T-helper 17 cell (primary cell): ENCODE measurements around the gene USP2. TPM values are rescaled to one million over a fixed set of nuclear protein-coding genes. Genes with fewer than 3 reads are reported as not detected.
A peak's percentile ranks its signal among the peaks of the same experiment; 100 is the strongest.

ENCODE experiments used
- ATAC-seq: fragments of 150-1000 bp; cut with Tn5 transposase; 2 replicates; pipeline ENCODE4 v1.10.0; 2021; ENCODE audit warnings: mild to moderate bottlenecking, moderate library complexity
- DNase-seq, 3 donors: peaks; one replicate each; pipeline versions ENCODE4 v3.0.0 to v3.0.0-alpha.2; 2020 to 2021
- H3K9me3 ChIP-seq: one replicate; pipeline ENCODE4 v1.7.0; 2013; ENCODE audit warnings: low read length, mild to moderate bottlenecking; ENCODE audit not compliant: control insufficient read depth, poor library complexity, severe bottlenecking
- H3K27ac Mint-ChIP-seq: one replicate; pipeline ENCODE4 v1.8.0; 2022; ENCODE audit warnings: mild to moderate bottlenecking, moderate library complexity, mixed read lengths
- H3K27me3 Mint-ChIP-seq: one replicate; pipeline ENCODE4 v1.8.0; 2022; ENCODE audit warnings: mixed read lengths
- H3K36me3 Mint-ChIP-seq: one replicate; pipeline ENCODE4 v1.8.0; 2022; ENCODE audit warnings: low read depth, mixed read lengths
- H3K4me1 Mint-ChIP-seq: one replicate; pipeline ENCODE4 v1.8.0; 2022; ENCODE audit warnings: mild to moderate bottlenecking, mixed read lengths
- H3K4me3 Mint-ChIP-seq: one replicate; pipeline ENCODE4 v1.8.0; 2022; ENCODE audit warnings: mild to moderate bottlenecking, moderate library complexity, mixed read lengths
- total RNA-seq, 4 donors: library from RNA in 2 of 4; stranded (reverse) in 2 of 4; gene quantifications; one replicate each; pipeline ENCODE4 v1.2.3 and lab custom pipeline; 2022 to 2026

Gene USP2
- total RNA-seq, 2 donors from 2014 or later: 1.7 to 5.2 TPM

DNA sequence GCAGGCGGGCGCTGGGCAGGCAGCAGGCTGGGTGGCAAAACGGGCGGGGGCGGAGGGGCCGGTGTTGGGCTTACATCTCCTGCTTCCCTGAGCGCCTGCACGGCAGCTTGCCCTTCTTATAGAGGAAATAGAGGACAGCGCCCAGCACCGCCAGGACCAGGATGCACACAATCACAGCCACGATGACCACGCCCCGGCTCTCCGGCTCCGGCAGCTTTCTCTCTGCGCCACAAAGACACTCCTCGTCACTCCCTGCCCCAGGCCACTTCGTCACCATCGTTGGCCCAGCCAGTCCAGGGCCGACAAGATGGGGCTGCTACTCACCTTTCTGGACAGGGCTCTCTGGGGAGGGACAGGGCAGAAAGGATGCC, 70.8 kb downstream of the USP2 start:
- no peak for ATAC-seq
- H3K36me3 Mint-ChIP-seq: no peaks in the 10 kb centered on the region
- peaks cover 11% of the 10 kb centered on the region for H3K27me3 Mint-ChIP-seq
- peaks cover 24% of the 10 kb centered on the region for H3K4me1 Mint-ChIP-seq
- H3K9me3 ChIP-seq: no peaks in the 10 kb centered on the region
- H3K27ac Mint-ChIP-seq: no peak overlapping the region
- no peak for DNase-seq
- H3K4me3 Mint-ChIP-seq: no peak overlapping the region

DNA sequence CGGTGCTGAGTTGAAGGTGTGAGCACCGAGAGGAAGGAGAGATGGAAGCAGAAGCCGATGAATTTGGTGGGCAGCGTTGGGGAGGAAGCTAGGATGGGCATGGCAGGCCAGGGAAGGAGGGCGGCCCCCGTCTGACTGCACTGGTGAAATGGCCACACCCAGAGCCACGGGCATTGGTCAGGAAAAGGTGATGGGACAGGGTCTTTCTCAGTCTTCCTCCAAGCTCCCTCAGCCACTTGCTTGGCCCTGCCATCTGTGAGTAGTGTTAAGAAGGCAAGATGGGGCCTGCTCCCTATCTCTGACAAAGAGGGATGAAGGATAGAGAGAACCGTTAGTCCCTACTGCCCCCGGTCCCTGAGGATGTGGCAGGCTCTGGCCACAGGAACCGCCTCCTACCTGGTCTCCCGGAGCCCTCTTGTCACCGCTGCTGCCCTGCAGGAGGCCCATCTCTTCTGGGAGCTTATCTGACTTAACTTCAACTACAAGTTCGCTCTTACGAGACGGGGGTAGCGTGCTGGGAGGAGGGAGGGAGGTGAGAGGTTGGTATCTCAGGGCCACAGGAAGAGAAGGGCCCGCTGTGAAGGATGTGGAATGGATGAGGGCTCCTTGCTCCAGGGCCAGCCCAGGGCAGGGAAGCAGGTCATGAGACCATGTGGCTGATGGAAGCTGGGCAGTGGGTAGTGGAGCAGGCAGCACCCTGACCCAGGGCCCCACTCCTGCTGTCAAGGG, 71.4 kb downstream of the USP2 start:
- Mint-ChIP-seq H3K27ac (no peak overlapping the region), H3K27me3 (peaks cover 10% of the 10 kb centered on the region), H3K36me3 (peaks cover 1% of the 10 kb centered on the region), H3K4me3 (no peak overlapping the region), H3K4me1 (peaks cover 23% of the 10 kb centered on the region)
- no peak for DNase-seq
- no peak for ATAC-seq
- H3K9me3 ChIP-seq: no peaks in the 10 kb centered on the region

DNA sequence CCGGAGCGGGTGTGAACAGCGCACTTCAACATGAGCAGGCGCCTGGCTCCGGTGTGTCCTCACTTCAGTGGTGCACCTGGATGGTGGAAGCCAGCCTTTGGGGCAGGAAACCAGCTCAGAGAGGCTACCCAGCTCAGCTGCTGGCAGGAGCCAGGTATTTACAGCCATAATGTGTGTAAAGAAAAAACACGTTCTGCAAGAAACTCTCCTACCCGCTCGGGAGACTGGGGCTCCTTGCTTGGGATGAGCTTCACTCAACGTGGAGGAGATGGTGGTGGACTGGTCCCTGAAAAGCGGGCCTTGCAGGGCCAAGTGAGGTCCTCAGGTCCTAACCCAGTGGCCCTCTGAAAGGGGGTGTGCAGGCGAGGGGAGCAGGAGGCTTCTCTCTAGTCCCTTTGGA, 72.1 kb downstream of the USP2 start:
- Mint-ChIP-seq H3K36me3 (peaks cover 2% of the 10 kb centered on the region), H3K27me3 (peaks cover 2% of the 10 kb centered on the region), H3K27ac (no peak overlapping the region), H3K4me3 (no peak overlapping the region), H3K4me1 (peaks cover 21% of the 10 kb centered on the region)
- no peak for DNase-seq
- no peaks in the 10 kb centered on the region for H3K9me3 ChIP-seq
- ATAC-seq: no peak

DNA sequence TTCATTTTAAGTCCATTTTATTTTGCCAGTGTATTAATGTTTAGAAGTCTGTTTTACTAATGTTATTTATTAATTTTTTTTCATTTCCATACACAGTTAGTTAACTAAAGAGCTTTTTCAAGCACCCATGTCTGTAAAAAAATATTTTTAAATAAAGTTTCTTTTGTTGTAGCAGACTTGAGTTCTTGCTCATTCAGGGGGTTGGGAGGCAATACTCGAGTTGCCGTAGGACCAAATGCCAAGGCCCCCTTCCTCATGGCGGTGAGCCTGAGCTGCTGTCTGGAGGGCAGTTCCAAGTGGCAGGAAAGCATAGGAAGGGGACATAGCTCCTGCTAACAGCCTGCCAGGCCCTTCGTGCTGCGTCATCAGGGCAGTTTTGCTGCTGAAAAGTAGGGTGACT, 73.5 kb downstream of the USP2 start:
- H3K27ac Mint-ChIP-seq: no peak overlapping the region
- no peak for DNase-seq
- no peaks in the 10 kb centered on the region for H3K27me3 Mint-ChIP-seq
- no peaks in the 10 kb centered on the region for H3K9me3 ChIP-seq
- no peak overlapping the region for H3K4me3 Mint-ChIP-seq
- H3K4me1 Mint-ChIP-seq: peaks cover 20% of the 10 kb centered on the region
- peaks cover 2% of the 10 kb centered on the region for H3K36me3 Mint-ChIP-seq
- no peak for ATAC-seq

DNA sequence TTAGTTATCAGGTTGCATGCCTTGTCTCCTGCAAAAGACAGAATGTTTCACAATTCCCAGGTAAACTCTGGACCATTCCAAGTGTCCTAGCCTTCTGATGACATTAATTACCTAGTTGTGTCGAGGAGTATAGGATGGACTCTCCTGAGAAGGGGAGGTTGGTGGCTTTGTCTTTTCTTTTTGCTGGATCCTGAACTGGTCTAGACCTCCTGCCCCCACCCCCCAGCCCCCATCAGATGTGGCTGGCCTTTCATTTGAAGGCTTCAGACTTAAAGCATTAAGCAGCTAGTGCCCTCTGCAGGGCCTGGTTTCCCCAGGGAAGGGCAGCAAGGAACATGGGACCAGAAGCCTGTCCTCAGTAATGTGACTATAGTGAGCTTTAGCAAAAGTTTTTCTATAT, 74.3 kb downstream of the USP2 start:
- DNase-seq (no peak), ATAC-seq (no peak)
- peak overlapping the region; percentile 24 for H3K27ac Mint-ChIP-seq
- no peaks in the 10 kb centered on the region for H3K9me3 ChIP-seq
- H3K27me3 Mint-ChIP-seq: no peaks in the 10 kb centered on the region
- peaks cover 20% of the 10 kb centered on the region for H3K4me1 Mint-ChIP-seq
- H3K36me3 Mint-ChIP-seq: peaks cover 2% of the 10 kb centered on the region
- no peak overlapping the region for H3K4me3 Mint-ChIP-seq

DNA sequence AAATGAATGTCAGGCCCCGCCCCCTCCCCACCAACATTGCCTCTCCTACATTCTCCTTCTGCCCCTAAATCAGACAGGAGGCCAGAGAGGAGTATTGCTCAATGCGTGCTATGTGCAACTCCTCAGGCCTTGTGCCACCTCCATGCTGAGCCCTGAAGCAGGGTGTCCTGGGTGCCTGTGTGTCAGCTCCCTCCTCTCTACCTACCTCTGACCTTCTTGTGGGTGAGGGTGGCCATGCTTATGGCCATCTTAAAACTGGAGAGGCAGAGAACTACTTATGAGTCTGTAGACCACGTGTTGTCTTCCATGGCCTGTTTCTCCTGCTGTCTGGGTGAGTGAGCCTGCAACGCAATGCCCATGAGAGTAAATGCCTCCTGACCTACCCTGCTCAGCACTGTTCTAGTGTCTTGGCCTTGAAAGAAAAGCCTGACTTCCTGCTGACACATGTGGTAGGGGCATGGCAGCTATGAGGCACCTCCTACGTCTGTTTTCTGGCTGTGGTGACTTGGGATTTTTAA, 75.1 kb downstream of the USP2 start:
- H3K27ac Mint-ChIP-seq: peak overlapping the region; percentile 24
- no peaks in the 10 kb centered on the region for H3K9me3 ChIP-seq
- peaks cover 2% of the 10 kb centered on the region for H3K36me3 Mint-ChIP-seq
- no peak overlapping the region for H3K4me3 Mint-ChIP-seq
- H3K27me3 Mint-ChIP-seq: no peaks in the 10 kb centered on the region
- peaks cover 20% of the 10 kb centered on the region for H3K4me1 Mint-ChIP-seq
- peak; percentile 94 for ATAC-seq
- DNase-seq: no peak

DNA sequence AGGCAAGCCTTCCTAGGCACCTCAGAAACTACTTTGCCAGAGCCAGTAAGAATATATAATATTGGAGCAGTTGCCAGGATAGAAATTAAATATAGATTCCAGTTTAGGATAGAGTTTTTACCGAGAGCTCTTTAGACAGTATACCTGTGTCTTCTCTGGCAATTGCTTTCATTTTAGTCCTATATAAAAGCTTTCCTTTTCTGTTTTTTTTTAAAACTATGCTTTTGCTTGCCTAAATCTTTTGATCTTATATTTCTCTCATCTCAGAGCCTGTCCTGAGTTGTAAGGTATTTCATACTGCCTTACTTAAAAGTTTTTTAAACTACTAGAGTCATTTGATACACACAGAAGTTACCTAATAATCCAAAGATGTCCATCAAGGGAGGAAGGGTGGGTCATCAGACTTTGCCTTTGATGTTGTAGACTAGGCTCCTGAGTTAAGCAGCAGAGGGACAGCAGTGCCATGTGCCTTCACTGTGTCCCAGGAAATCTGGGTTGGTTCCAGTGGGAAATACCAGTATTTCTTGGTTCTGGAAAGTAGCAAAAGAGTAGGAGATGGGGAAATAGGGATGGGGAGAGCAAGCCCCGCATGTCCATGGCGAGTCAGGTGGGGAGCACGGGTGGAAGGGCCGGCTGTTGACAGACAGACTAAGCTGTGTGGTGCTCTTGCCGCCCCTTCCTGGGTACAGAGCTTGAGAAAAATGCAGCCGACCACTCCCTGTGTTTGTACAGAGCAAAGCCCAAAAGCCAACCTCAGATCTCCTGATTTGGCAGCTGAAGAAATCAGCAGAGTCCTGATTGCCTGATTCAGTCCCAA, 75.7 kb downstream of the USP2 start:
- H3K9me3 ChIP-seq: no peaks in the 10 kb centered on the region
- Mint-ChIP-seq H3K4me1 (peaks cover 20% of the 10 kb centered on the region), H3K4me3 (no peak overlapping the region), H3K27me3 (no peaks in the 10 kb centered on the region), H3K36me3 (peaks cover 4% of the 10 kb centered on the region), H3K27ac (peak overlapping the region; percentile 71)
- DNase-seq (no peak), ATAC-seq (no peak)

Other genes with a start within 250 kb of the USP2 start
- not detected for gene ABCG4, start 232.6 kb downstream of the USP2 start, total RNA-seq
- gene NLRX1, start 213.0 kb downstream of the USP2 start, total RNA-seq: 1 to 10 TPM; 6.6 to 6.9 TPM
- 1 to 10 TPM in 1 of 2 donors, under 1 TPM in 1; 0.65 to 1.0 TPM for gene NHERF4, start 196.2 kb downstream of the USP2 start, total RNA-seq
- 10 to 100 TPM; 36.1 to 41.9 TPM for gene CBL, start 175.4 kb downstream of the USP2 start, total RNA-seq
- gene MCAM, start 64.6 kb downstream of the USP2 start, total RNA-seq: 10 to 100 TPM; 25.6 to 54.0 TPM
- 10 to 100 TPM; 15.3 to 19.0 TPM for gene RNF26, start 47.2 kb downstream of the USP2 start, total RNA-seq
- gene C1QTNF5, start 40.8 kb downstream of the USP2 start, total RNA-seq: not detected
- not detected for gene MFRP, start 35.0 kb downstream of the USP2 start, total RNA-seq
- under 1 TPM in 1 of 2 donors, not detected in 1; 0.20 TPM for gene THY1, start 41.5 kb upstream of the USP2 start, total RNA-seq